ENCODE measurements around the gene RAB3GAP1. TPM values are rescaled to one million over a fixed set of nuclear protein-coding genes. Genes with fewer than 3 reads are reported as not detected.

The RAB3GAP1 gene
- total RNA-seq, 1 donor from 2014 or later: 25.4 TPM

DNA sequence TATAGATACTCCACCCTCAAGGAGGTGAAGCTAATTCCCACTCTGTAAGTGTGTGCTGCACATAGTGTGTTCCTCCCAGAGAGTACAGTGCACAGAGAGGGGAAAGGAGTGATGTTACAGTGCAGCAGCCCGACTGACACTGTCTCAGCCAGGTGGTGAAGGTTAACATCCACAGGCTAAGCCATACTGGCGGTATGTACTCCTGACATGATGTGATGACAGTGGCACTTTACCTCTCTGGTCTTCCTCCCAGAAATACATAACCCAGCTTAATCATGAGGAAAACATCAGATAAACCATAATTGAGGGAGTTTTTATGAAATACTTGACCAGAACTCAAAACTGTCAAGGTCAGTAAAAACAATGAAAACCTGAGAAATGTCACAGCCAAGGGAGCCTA lies 107.1 kb downstream of the RAB3GAP1 start:
- H3K4me3 ChIP-seq (ENCODE audit: low read depth, low read length): no peak overlapping the region
- TF ChIP-seq, protein P1, sequence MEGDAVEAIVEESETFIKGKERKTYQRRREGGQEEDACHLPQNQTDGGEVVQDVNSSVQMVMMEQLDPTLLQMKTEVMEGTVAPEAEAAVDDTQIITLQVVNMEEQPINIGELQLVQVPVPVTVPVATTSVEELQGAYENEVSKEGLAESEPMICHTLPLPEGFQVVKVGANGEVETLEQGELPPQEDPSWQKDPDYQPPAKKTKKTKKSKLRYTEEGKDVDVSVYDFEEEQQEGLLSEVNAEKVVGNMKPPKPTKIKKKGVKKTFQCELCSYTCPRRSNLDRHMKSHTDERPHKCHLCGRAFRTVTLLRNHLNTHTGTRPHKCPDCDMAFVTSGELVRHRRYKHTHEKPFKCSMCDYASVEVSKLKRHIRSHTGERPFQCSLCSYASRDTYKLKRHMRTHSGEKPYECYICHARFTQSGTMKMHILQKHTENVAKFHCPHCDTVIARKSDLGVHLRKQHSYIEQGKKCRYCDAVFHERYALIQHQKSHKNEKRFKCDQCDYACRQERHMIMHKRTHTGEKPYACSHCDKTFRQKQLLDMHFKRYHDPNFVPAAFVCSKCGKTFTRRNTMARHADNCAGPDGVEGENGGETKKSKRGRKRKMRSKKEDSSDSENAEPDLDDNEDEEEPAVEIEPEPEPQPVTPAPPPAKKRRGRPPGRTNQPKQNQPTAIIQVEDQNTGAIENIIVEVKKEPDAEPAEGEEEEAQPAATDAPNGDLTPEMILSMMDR (conservative IDR thresholded peaks at IDR 0.05; ENCODE audit: low read depth, low read length): no peak
- no peak for DNase-seq (ENCODE audit: low read depth)

GRCh38 chr2:135162377-135162776 lies 110.3 kb downstream of the RAB3GAP1 start:
- H3K4me3 ChIP-seq (ENCODE audit: low read depth, low read length): no peak overlapping the region
- TF ChIP-seq, protein P1 (conservative IDR thresholded peaks at IDR 0.05; ENCODE audit: low read depth, low read length): no peak
- DNase-seq (ENCODE audit: low read depth): no peak

- H3K4me3 ChIP-seq (ENCODE audit: low read depth, low read length): no peak overlapping the region
- TF ChIP-seq, protein P1 (conservative IDR thresholded peaks at IDR 0.05; ENCODE audit: low read depth, low read length): no peak
- DNase-seq (ENCODE audit: low read depth): no peak
Observed at GRCh38 chr2:135162786-135163185, 110.7 kb downstream of the RAB3GAP1 start.

GRCh38 chr2:135163306-135163705 lies 111.2 kb downstream of the RAB3GAP1 start:
- no peak overlapping the region for H3K4me3 ChIP-seq (ENCODE audit: low read depth, low read length)
- TF ChIP-seq, protein P1 (conservative IDR thresholded peaks at IDR 0.05; ENCODE audit: low read depth, low read length): no peak
- DNase-seq (ENCODE audit: low read depth): no peak

- DNase-seq (ENCODE audit: low read depth): no peak
- no peak overlapping the region for H3K4me3 ChIP-seq (ENCODE audit: low read depth, low read length)
- TF ChIP-seq, protein P1 (conservative IDR thresholded peaks at IDR 0.05; ENCODE audit: low read depth, low read length): no peak
Observed at GRCh38 chr2:135163901-135164300, 111.8 kb downstream of the RAB3GAP1 start.

- TF ChIP-seq, protein P1 (conservative IDR thresholded peaks at IDR 0.05; ENCODE audit: low read depth, low read length): no peak
- no peak overlapping the region for H3K4me3 ChIP-seq (ENCODE audit: low read depth, low read length)
- DNase-seq (ENCODE audit: low read depth): no peak
Observed at GRCh38 chr2:135164431-135164830, 112.3 kb downstream of the RAB3GAP1 start.

DNA sequence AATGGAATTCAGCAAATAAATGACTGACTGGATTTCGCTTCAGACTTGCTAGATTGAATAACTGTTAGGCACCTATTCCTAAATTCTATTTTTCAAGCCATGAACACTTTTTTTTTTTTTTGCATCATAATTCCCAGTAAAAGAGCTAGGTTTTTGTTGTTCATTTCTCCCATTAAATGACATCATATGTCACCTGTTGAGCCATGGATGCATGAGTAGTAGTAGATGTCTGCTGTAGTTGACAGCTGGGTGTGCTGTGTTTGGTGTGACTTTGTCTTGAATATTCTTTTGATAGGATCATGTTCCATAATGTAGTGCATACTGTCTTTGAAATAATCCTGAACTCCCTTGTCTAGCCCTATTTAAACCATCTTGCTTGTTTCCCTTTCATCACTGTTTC lies 115.2 kb downstream of the RAB3GAP1 start:
- TF ChIP-seq, protein P1 (conservative IDR thresholded peaks at IDR 0.05; ENCODE audit: low read depth, low read length): no peak
- no peak overlapping the region for H3K4me3 ChIP-seq (ENCODE audit: low read depth, low read length)
- no peak for DNase-seq (ENCODE audit: low read depth)

All from epithelial cell of proximal tubule (primary cell).